NCI-H1694 (cell line): Measurements from ENCODE around the gene ECSCR.
"Not testable (repeated sequence)": the region's sequence is repeated elsewhere in the genome, so short reads cannot be mapped to it uniquely, and the experiment has no call there.

Experiments used
- DNase-seq: peaks from one replicate; lab custom pipeline; 2025; lab: John Stamatoyannopoulos, UW

The ECSCR gene

DNA sequence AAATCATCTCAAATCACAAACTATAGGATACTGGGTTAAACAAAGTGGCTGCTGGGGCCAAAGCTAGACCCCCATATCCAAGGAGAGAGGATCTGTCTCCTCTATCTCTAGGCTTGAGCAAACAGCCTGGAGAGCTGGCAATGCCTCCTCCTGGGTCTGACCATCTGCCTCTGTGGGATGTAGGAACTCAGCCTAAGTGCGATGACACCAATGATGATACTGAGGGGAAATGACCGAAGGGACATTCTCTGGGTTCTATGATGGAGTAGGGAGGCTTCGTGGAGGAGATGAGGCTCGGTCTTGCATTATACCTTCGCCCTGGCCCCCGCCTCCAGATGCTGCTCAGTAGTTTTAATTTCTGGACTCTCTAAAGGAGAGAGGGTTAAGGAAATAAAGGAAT lies 49.4 kb downstream of the ECSCR start:
- no peak for DNase-seq

DNA sequence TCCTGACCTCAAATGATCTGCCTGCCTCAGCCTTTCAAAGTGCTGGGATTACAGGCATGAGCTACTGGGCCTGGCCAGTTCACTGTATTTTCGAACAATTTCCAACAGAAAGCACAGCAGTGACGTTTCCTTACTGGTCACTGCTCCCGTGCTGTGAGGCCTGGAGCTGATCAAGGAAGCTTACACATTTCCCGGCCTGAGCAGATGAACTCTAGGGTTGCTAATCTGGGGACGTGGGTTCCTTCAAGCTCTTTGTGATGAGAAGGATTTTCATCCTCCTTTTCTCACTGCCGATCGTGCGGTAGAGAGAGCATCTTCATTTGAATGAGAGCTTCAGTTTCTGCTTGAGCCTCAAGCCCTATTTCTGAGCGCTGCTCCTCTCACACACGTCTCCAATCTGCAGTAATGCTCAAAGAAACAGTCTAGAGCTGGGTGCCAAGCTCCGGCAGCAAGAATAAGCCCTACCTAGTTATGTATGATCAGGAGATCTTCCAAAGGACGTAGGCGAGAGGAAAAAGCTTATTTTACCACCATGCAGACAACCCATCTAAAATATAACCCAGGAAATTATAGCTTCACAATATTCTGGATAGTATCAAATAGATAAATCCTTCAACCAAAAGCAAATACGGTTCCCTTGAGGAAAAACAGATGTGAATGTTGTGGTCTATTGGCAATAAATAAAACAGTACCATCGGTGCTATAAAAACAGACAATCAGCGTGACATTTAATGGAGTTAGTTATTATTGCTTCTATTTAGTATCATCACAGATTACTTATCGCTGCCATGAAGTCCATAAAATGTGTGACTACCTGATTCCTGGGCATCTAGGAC lies 51.3 kb downstream of the ECSCR start:
- peak; percentile 18 for DNase-seq

DNA sequence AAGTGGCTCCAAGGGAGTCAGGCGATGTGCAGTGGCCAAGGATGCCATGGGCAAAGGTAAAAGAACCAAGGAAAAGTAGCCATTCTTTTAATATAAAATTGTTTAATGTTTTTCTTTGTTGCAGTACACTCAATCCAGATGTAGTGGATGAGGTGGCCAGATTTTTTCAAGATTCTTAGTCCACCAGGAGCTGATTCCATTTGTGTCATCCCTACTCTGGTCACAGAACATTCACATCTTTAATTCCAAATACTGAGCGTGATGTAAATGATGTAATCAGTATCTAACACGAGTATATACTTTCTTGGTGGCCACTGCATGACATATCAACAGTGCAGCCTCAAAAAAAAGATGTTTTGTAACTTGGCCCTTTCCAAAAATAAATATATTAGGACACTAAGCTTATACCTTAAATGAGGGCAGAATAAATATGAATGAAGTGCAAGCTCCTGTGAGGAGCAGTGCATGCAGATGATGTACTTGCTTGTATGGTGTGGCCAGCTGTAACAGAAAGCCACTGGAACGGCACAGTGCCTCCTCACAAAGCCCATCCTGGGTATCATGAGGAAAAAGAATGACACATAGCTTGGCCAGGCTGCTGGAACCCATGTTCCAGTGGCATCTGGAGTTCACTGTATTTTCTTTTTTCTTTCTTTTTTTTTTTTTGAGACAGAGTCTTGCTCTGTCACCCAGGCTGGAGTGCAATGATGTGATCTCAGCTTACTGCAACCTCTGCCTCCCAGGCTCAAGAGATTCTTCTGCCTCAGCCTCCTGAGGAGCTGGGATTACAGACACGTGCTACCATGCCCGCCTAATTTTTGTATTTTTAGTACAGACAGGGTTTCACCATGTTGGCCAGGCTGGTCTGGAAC lies 52.2 kb downstream of the ECSCR start:
- DNase-seq: no peak

DNA sequence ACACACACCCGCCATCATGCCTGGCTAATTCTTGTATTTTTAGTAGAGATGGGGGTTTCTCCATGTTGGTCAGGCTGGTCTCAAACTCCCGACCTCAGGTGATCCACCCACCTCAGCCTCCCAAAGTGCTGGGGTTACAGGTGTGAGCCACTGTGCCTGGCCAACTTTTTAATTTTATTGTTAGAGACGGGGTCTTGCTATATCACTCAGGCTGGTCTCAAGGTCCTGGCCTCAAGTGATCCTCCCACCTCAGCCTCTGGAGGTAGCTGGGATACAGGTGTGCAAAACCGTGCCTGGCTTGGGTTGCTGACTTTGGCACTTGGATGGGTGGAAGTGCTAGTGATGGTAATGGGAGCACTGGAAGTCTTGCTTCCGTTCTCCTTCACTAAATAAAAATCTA lies 53.4 kb downstream of the ECSCR start:
- DNase-seq: not testable (repeated sequence)

DNA sequence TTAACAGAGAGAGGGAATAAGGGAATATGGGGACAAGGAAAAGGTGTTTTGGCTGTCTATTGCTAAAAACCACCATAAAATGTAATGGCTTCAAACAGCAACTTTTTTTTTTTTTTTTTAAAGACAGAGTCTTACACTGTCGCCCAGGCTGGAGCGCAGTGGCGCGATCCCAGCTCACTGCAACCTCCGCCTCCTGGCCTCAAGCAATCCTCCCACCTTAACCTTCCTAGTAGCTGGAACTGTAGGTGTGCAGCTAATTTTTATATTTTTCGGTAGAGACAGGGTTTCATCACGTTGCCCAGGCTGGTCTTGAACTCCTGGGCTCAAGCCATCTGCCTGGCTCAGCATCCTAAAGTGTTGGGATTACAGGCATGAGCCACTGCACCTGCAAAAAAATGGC lies 54.4 kb downstream of the ECSCR start:
- no peak for DNase-seq

DNA sequence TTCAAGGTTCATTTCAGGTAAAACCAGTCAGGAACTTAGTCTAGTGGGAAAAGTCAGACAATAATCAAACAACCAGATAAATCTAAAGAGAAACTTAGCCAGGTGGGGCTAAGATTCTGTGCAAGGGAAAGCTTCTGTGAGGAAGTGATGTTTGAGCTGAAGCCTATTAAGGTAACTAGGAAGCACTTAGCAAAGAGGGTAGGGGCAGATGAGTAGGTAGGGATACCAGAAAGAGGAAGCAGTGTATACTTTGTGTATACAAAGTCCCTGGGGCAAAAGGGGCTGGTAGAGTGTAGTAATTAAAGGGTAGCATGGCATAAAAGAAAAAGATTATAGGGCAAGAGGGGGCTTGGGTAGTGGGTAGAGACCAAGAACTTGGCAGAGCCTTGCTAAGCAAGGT lies 55.0 kb downstream of the ECSCR start:
- DNase-seq: no peak

DNA sequence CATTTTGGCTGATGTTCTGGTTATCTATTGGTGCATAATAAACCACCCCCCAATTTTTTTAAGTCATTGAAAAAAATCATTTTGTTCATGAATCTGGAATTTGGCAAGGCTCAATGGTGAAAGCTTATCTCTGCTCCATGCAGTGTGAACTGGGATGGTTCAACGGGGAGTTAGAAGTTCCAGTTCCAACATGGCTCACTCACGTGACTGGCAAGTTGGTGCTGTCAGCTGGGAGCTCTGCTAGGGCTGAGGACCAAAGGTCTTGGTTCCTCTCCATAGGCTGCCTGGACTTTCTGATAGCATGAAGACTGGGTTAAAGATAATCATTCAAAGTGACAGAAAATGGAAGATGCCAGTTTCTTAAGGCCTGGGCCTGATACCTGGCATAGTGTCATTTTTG lies 55.6 kb downstream of the ECSCR start:
- DNase-seq: no peak

DNA sequence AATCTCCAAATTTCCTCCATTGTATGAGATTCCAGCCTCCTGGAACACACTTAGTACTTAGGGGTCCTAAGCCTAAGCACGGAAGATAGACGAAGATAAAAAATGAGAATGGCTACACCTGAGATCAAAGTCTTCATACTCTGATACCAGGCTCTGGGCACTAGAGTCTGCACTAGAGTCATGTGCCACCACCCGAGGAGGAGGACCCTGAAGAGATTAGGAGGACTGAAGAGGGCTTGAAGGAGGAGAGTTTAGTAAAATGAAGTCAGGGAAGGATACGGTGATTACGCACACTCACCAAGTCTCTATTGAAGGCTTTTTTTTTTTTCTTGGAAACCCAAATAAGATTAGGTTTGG lies 58.1 kb downstream of the ECSCR start:
- no peak for DNase-seq

DNA sequence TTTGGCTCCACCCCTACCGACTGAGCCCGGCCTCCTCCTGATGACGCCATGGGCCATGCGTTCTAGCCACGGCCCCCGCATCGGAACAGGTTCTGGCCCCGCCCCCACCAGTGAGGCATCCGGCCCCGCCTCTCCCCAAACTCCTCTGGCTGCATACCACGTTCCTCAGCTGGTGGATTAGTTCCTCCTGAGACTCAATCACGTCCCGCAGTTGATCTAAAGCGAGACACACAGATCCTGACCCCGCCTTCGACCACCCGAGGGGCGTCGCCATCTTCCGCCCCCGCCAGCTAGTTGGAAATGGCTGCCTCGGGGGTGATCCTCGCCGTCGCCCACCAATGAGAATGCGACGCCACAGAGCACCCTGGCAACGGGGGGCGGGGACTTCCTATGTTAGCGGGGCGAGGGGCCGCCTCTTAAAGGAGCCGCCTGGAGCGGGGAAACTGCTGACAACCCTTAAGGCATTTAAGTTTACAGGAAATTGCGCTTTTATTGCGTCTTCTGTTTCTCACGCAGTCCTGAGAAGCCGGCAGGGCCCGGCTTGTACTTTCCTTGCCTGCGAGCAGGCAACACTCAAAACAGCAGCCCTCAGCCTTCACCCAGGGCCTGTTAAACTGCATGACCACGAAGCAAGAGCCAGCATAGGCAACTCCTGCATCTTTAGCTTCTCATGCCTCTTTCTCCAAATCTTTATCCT lies 58.6 kb downstream of the ECSCR start, which contains the start of gene SPATA24:
Gene SPATA24 (minus strand): TSS at position 303 of the 697 bp plus-strand sequence. CDS start 29 bp downstream, at position 274.
- DNase-seq: peak; percentile 88

DNA sequence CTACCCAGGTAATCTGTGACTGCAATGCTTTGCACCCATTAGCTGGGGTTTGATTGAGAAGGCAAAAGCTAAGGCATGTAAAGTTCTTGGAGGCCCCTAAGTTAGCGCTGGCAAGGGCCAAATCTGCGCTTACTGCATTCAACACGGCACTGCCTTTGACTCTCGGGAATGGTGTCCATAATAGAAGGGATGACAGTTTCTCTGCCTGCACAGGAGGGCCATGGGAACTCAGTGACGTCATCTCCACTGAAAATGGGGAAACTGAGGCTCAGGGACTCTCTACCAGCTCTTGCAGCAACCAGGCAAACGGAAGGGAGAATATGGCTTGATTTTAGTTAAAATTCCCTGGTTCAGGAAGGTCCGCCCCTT lies 59.1 kb downstream of the ECSCR start:
- DNase-seq: no peak

DNA sequence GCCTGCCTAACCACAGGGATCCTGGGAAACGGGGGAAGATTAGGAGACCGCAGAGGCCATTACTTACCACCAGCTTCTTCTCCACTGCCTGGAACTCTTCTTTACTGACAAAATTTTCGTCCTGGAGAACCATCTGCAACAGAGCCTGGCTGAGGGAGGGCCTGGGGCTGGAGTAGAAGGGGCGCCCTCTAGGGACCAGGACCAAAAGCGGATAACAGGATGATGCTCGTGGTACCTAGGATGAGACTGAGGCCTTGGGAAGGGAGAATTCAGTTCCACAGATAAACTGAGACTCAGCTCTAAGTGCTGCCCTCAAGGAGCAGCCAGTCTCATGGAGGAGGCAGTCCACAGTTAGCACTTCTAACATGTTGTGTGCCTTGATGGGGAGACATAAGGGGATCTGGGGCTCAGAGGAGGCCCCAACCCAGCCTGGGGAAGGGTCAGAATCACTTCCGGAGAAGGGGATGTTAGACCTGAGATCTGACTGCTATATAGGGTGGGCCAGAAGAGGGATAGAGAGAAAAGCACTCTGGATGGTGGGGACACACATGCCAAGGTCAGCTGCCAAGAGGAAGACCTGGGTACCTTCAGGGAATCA lies 59.9 kb downstream of the ECSCR start:
- DNase-seq: no peak

DNA sequence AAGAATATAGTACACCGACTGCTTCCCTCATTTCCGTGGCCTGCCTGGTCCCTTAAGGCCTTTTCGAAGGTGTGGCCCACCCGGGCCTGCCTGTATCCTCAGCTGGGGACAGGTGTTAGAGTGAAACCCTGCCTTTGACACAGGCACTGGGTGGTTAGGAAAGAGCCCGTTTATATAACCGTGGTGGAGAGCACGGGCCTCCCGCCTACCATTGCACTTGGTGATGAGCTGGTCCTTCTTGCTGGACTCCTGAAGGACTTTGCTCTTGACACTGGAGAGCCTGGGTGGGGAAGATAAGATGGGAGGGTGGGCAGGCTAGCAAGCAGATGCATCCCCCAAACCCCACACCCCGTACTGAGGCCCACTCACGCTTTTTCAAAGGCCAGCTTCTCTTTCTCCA lies 61.0 kb downstream of the ECSCR start:
- no peak for DNase-seq

DNA sequence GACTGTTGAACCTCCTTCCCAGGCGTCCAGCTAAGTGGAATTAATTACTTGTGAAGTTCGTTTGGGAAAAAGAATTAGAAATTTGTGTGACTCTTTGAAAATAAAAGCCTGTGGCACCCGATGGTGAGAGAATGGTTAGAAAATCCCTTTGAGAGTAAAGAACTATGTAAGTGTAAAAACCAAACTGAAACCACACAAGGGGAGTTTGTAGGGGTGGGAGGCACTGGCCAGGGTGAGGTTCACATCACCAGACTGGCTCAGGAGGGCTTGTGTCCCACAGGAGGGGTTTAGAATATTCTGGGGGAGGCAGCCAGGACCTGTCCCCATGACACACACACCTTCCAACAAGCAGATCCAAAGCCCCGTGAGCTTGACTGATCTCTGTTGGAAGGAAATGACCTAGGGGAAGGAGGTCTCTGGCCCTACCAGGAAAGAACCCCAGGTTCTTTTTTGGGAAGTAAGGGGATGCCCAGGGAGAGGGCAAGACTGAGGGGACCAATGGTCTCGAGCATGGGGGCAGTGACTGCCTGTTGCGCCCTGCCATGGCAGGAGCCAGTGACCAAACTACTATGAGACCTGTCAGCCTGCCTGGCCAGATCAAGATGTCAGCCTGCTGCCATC lies 62.9 kb downstream of the ECSCR start:
- no peak for DNase-seq
